HEK293T (cell line): ENCODE results near the gene IGDCC3.

Experiments used
- BHLHE40 ChIP-seq: fragments of 450-650 bp; IDR thresholded peaks from 2 replicates; pipeline ENCODE4 v1.6.1; 2016; ENCODE audit warnings: mild to moderate bottlenecking, moderate library complexity, borderline replicate concordance
- ELF4 ChIP-seq: fragments of 450-650 bp; IDR thresholded peaks from 2 replicates; pipeline ENCODE4 v1.6.1; 2017; ENCODE audit warnings: antibody characterized with exemption
- FOXA1 ChIP-seq: fragments of 450-650 bp; IDR thresholded peaks from 2 replicates; pipeline ENCODE4 v1.6.1; 2016; ENCODE audit warnings: mild to moderate bottlenecking
- LEF1 ChIP-seq: fragments of 450-650 bp; IDR thresholded peaks from 2 replicates; pipeline ENCODE4 v1.6.1; 2017; ENCODE audit warnings: mild to moderate bottlenecking, borderline replicate concordance

DNA sequence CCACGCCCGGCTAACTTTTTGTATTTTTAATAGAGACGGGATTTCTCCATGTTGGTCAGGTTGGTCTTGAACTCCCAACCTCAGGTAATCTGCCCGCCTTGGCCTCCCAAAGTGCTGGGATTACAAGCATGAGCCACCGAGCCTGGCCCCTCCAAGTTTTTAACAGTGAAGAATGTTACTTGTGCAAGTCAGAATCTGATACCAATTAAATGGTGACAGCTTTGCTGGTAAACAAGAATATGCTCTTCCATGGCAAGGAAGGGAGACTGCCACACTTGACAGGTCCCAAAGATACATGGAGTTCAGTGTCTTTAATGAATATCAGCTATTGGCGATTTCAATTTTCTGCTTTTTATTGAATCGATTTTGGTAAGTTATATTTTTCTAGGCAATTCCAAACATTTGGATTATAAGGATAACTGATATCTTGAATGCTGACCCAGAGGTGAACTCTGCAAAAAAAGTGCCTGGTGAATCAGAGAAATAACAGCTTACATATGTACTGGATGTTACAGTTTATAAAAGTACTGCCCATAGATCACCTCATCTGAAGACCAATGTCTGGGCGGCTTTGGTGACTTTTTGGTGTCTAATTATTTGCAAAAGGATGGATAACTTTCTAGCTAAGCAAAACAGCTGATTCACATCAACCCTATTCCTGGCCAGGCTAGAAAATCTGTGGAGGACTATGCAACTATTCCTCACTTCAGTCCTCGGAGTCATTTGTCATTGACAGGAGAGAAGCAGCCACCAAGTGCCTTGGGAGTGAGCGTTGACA lies 92.3 kb downstream of the IGDCC3 start:
- no peak for TF ChIP-seq BHLHE40
- TF ChIP-seq ELF4, result no peak
- TF ChIP-seq LEF1, result no peak
- TF ChIP-seq FOXA1, result no peak
